Keratinocyte (primary cell): ENCODE results near the gene TRPV4. TPM values are rescaled to one million over a fixed set of nuclear protein-coding genes. Genes with fewer than 3 reads are reported as not detected.
"Not testable (repeated sequence)": the region's sequence is repeated elsewhere in the genome, so short reads cannot be mapped to it uniquely, and the experiment has no call there.

Experiments
- DNase-seq: peaks from one replicate; pipeline ENCODE4 v3.0.0-alpha.2; 2011; ENCODE audit warnings: low read depth, missing footprints, low spot score
- FAIRE-seq: peaks from 2 replicates; lab custom pipeline; 2011; peaks lifted over from hg19 to GRCh38; lab: Jason Lieb, UNC
- H2AFZ ChIP-seq: 2 replicates; pipeline ENCODE4 v1.6.0; 2012; ENCODE audit warnings: low read length, control low read depth, inconsistent platforms; ENCODE audit not compliant: control insufficient read depth
- H3K27ac ChIP-seq: 2 replicates; pipeline ENCODE4 v1.5.1; 2011; ENCODE audit warnings: low read length; ENCODE audit not compliant: control insufficient read depth, insufficient read depth
- H3K27me3 ChIP-seq: 3 replicates; pipeline ENCODE4 v1.6.0; 2011; ENCODE audit warnings: low read length; ENCODE audit not compliant: control insufficient read depth, insufficient read depth; ENCODE audit errors: extremely low read depth
- H3K36me3 ChIP-seq, 2 experiments: 2 replicates in 1 of 2; 3 replicates in 1 of 2; pipeline ENCODE4 v1.5.1; 2011; ENCODE audit warnings: low read length in 2 of 2, mild to moderate bottlenecking in 1 of 2; ENCODE audit not compliant: control insufficient read depth in 2 of 2, insufficient read depth in 2 of 2; ENCODE audit errors: extremely low read depth in 1 of 2
- H3K4me1 ChIP-seq: 3 replicates; pipeline ENCODE4 v1.5.1; 2011; ENCODE audit warnings: low read length; ENCODE audit not compliant: control insufficient read depth, insufficient read depth; ENCODE audit errors: extremely low read depth
- H3K4me2 ChIP-seq: 3 replicates; pipeline ENCODE4 v1.6.0; 2011; ENCODE audit warnings: low read depth, low read length; ENCODE audit not compliant: control insufficient read depth, insufficient read depth; ENCODE audit errors: extremely low read depth
- H3K4me3 ChIP-seq, 3 experiments: fragments of 200-600 bp in 1 of 3; sonication (generic) in 1 of 3; 2 replicates in 2 of 3; 3 replicates in 1 of 3; pipeline ENCODE4 v1.5.1; 2011 to 2016; ENCODE audit warnings: low read length in 3 of 3, mild to moderate bottlenecking in 3 of 3, control low read depth in 2 of 3, inconsistent platforms in 1 of 3, low read depth in 1 of 3, mixed read lengths in 1 of 3, mixed run types in 1 of 3, moderate library complexity in 1 of 3; ENCODE audit not compliant: control insufficient read depth in 2 of 3, insufficient read depth in 2 of 3; ENCODE audit errors: extremely low read depth in 1 of 3
- H3K79me2 ChIP-seq: 2 replicates; pipeline ENCODE4 v1.6.0; 2012; ENCODE audit warnings: low read length; ENCODE audit not compliant: control insufficient read depth, insufficient read depth
- H3K9ac ChIP-seq: 3 replicates; pipeline ENCODE4 v1.6.0; 2011; ENCODE audit warnings: low read length; ENCODE audit not compliant: control insufficient read depth, insufficient read depth; ENCODE audit errors: extremely low read depth
- H3K9me1 ChIP-seq: 3 replicates; pipeline ENCODE4 v1.6.0; 2011; ENCODE audit warnings: low read length; ENCODE audit not compliant: control insufficient read depth, insufficient read depth; ENCODE audit errors: extremely low read depth
- H3K9me3 ChIP-seq: 2 replicates; pipeline ENCODE4 v1.5.1; 2012; ENCODE audit warnings: low read depth, low read length; ENCODE audit not compliant: control insufficient read depth
- H4K20me1 ChIP-seq: 3 replicates; pipeline ENCODE4 v1.6.0; 2011; ENCODE audit warnings: low read length; ENCODE audit not compliant: control insufficient read depth, insufficient read depth; ENCODE audit errors: extremely low read depth
- CTCF ChIP-seq, 3 experiments: IDR thresholded peaks in 1 of 3; conservative IDR thresholded peaks in 1 of 3; optimal IDR thresholded peaks in 1 of 3; 2 replicates in 2 of 3; 3 replicates in 1 of 3; pipeline versions ENCODE3 to v1.5.1; 2011; ENCODE audit warnings: low read length in 3 of 3, mild to moderate bottlenecking in 3 of 3, moderate library complexity in 2 of 3, control low read depth in 1 of 3, inconsistent platforms in 1 of 3; ENCODE audit not compliant: insufficient read depth in 2 of 3; ENCODE audit errors: extremely low read depth in 1 of 3
- EZH2 ChIP-seq: IDR thresholded peaks from one replicate; pipeline ENCODE4 v1.6.1; 2012; ENCODE audit warnings: inconsistent platforms, mild to moderate bottlenecking, low read length, moderate library complexity
- dilution Hi-C: fragments of 300-500 bp; cut with MboI; formaldehyde crosslinking; loops from one replicate; pipeline ENCODE4 v1.7.0; 2020; ENCODE audit warnings: low sequenced_read_pairs; ENCODE audit not compliant: extremely low pct_ligation_motif_present
- polyA plus RNA-seq, 5 experiments: library from polyadenylated mRNA; depleted of rRNA in 3 of 5; stranded (reverse) in 3 of 5; stranded (forward) in 1 of 5; unstranded in 1 of 5; fragments of >200 nt; gene quantifications; 1 replicate in 1 of 5; 2 replicates in 3 of 5; 3 replicates in 1 of 5; pipeline versions ENCODE4 v1.2.1 to v1.2.3, GENCODE V29; 2011 to 2012; ENCODE audit warnings: missing spikeins in 2 of 5, low read depth in 1 of 5, low replicate concordance in 1 of 5

The TRPV4 gene
- polyA plus RNA-seq, 1 donor (not counting 4 experiments of a cell fraction or from before 2014, with no cell fraction given), result 0.46 TPM

- FAIRE-seq (no peak), DNase-seq (no peak)
- no peak overlapping the region for H3K9ac ChIP-seq
- H3K4me3 ChIP-seq, result no peak overlapping the region
- TF ChIP-seq EZH2 (no peak), CTCF (optimal IDR thresholded peaks at IDR 0.05 in 1 of 3, IDR thresholded peaks at IDR 0.05 in 1 of 3, conservative IDR thresholded peaks at IDR 0.05 in 1 of 3; ENCODE audit: extremely low read depth in 1 of 3, insufficient read depth in 2 of 3, low read length in 3 of 3) (no peak)
- H3K4me2 ChIP-seq, result no peak overlapping the region
- H3K27me3 ChIP-seq, result no peaks in the 10 kb centered on the region
- H3K27ac ChIP-seq, result no peak overlapping the region
- dilution Hi-C loops, result no loop called here
- H3K9me1 ChIP-seq, result no peaks in the 10 kb centered on the region
- peaks cover 17 to 25% of the 10 kb centered on the region in 2 experiments for H3K36me3 ChIP-seq
- H3K79me2 ChIP-seq, result no peaks in the 10 kb centered on the region
- H3K9me3 ChIP-seq, result no peaks in the 10 kb centered on the region
- no peaks in the 10 kb centered on the region for H4K20me1 ChIP-seq
- H3K4me1 ChIP-seq, result no peaks in the 10 kb centered on the region
- H2AFZ ChIP-seq, result no peak overlapping the region
These were observed 22.2 kb upstream of the TRPV4 start for GRCh38 chr12:109855377-109855776.

DNA sequence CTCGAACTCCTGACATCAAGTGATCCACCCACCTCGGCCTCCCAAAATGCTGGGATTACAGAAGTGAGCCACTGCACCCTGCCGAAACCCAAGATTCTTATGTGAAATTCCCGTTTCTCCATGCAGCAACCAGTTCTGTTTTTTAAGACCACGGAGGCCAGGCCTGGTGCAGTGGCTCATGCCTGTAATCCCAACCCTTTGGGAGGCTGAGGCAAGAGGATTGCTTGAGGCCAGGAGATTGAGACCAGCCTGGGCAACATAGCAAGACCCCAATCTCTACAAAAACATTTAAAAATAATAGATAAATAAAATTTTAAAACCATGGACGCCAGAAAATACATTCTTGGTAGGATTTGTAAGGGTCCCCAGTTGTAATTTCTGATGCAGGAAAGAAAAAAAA is 17.3 kb upstream of the TRPV4 start:
- FAIRE-seq, H2AFZ ChIP-seq, H3K4me1 ChIP-seq, H3K9ac ChIP-seq, H3K4me2 ChIP-seq, H3K4me3 ChIP-seq, H3K27me3 ChIP-seq, H3K9me3 ChIP-seq, H3K79me2 ChIP-seq, H3K27ac ChIP-seq, dilution Hi-C loops, H3K9me1 ChIP-seq, DNase-seq, H4K20me1 ChIP-seq: not testable (repeated sequence)
- H3K36me3 ChIP-seq, result peaks cover 7 to 12% of the 10 kb centered on the region in 2 experiments

GRCh38 chr12:109847142-109847735 is 14.0 kb upstream of the TRPV4 start:
- Histone ChIP-seq H3K4me2 (no peak overlapping the region), H3K9me1 (no peaks in the 10 kb centered on the region), H3K27ac (no peak overlapping the region), H3K9ac (no peak overlapping the region), H3K36me3 (peaks cover 0 to 3% of the 10 kb centered on the region in 2 experiments), H3K4me3 (no peak overlapping the region), H3K79me2 (no peaks in the 10 kb centered on the region), H3K9me3 (no peaks in the 10 kb centered on the region), H4K20me1 (no peaks in the 10 kb centered on the region), H3K4me1 (peaks cover 2% of the 10 kb centered on the region), H3K27me3 (no peaks in the 10 kb centered on the region), H2AFZ (no peak overlapping the region)
- DNase-seq (no peak), FAIRE-seq (no peak)
- dilution Hi-C loops, result no loop called here
- TF ChIP-seq CTCF (optimal IDR thresholded peaks at IDR 0.05 in 1 of 3, IDR thresholded peaks at IDR 0.05 in 1 of 3, conservative IDR thresholded peaks at IDR 0.05 in 1 of 3; ENCODE audit: extremely low read depth in 1 of 3, insufficient read depth in 2 of 3, low read length in 3 of 3), result no peak
- no peak for TF ChIP-seq EZH2
